Upper lobe of left lung (tissue), 6 donors: ENCODE results near the gene BMPR2. TPM values are rescaled to one million over a fixed set of nuclear protein-coding genes. Genes with fewer than 3 reads are reported as not detected.
A peak's percentile ranks its signal among the peaks of the same experiment; 100 is the strongest.

Experiments used
- ATAC-seq, 2 donors: fragments of 200-7000 bp; cut with Tn5 transposase; one replicate each; pipeline ENCODE4 v1.9.1; 2022; ENCODE audit warnings: mild to moderate bottlenecking in 2 of 2, moderate library complexity in 2 of 2; ENCODE audit not compliant: low FRiP score in 2 of 2
- DNase-seq, 2 donors: peaks; one replicate each; pipeline ENCODE4 v3.0.0-alpha.2; 2019 to 2020
- H3K27ac ChIP-seq, 4 donors: fragments of 200-600 bp; sonication (generic); one replicate each; pipeline ENCODE4 v1.5.1; 2016 to 2019
- H3K27me3 ChIP-seq, 4 donors: fragments of 200-600 bp; sonication (generic); one replicate each; pipeline ENCODE4 v1.5.1; 2017 to 2019
- H3K36me3 ChIP-seq, 4 donors: fragments of 200-600 bp; sonication (generic); one replicate each; pipeline ENCODE4 v1.5.1; 2016 to 2019
- H3K4me1 ChIP-seq, 4 donors: fragments of 200-600 bp; sonication (generic); one replicate each; pipeline ENCODE4 v1.5.1; 2018 to 2019
- H3K4me3 ChIP-seq, 4 donors: fragments of 200-600 bp; sonication (generic); one replicate each; pipeline ENCODE4 v1.5.1; 2017 to 2019; ENCODE audit warnings: mild to moderate bottlenecking in 2 of 4, moderate library complexity in 1 of 4
- H3K9me3 ChIP-seq, 4 donors: fragments of 200-600 bp; sonication (generic); one replicate each; pipeline ENCODE4 v1.5.1; 2018 to 2019
- EP300 ChIP-seq, 4 donors: sonication (generic); formaldehyde crosslinking; IDR thresholded peaks; one replicate each; pipeline ENCODE4 v1.5.1; 2017; ENCODE audit warnings: antibody characterized with exemption in 4 of 4, control low read depth in 2 of 4
- POLR2A ChIP-seq, 4 donors: fragments of 450-650 bp; IDR thresholded peaks; one replicate each; pipeline ENCODE4 v1.5.1; 2016 to 2017; ENCODE audit warnings: antibody characterized with exemption in 4 of 4, mild to moderate bottlenecking in 2 of 4
- POLR2AphosphoS5 ChIP-seq, 2 donors: sonication (generic); formaldehyde crosslinking; IDR thresholded peaks; one replicate each; pipeline ENCODE4 v1.5.1; 2017; ENCODE audit warnings: antibody characterized with exemption in 2 of 2
- WGBS, 2 donors: methylation state at CpG; one replicate each; pipeline ENCODE4 v1.1.5; 2017 to 2018; 5-methylcytosine and 5-hydroxymethylcytosine counted together
- total RNA-seq, 6 donors: library from RNA; depleted of rRNA in 4 of 6; stranded (reverse); fragments of >200 nt in 4 of 6; gene quantifications; one replicate each; pipeline versions ENCODE4 v1.1.0 to v1.2.1, GENCODE V29; 2016 to 2021
- TF ChIP-seq, protein P1 (sequence below), 6 experiments: fragments of 450-650 bp in 4 of 6; fragments of 200-600 bp in 2 of 6; sonication (generic) in 2 of 6; IDR thresholded peaks; one replicate each; pipeline ENCODE4 v1.5.1; 2016 to 2019; ENCODE audit warnings: antibody characterized with exemption in 6 of 6
- donor health status: DM: no; HTN: no; CAD: no; lungs with moderate emphysema.
- donor health status: DM: no; HTN: yes; CAD: no; lungs with severe emphysema.

Gene BMPR2
- total RNA-seq, 6 donors from 2014 or later = 23.0 to 133 (median 77.2) TPM

DNA sequence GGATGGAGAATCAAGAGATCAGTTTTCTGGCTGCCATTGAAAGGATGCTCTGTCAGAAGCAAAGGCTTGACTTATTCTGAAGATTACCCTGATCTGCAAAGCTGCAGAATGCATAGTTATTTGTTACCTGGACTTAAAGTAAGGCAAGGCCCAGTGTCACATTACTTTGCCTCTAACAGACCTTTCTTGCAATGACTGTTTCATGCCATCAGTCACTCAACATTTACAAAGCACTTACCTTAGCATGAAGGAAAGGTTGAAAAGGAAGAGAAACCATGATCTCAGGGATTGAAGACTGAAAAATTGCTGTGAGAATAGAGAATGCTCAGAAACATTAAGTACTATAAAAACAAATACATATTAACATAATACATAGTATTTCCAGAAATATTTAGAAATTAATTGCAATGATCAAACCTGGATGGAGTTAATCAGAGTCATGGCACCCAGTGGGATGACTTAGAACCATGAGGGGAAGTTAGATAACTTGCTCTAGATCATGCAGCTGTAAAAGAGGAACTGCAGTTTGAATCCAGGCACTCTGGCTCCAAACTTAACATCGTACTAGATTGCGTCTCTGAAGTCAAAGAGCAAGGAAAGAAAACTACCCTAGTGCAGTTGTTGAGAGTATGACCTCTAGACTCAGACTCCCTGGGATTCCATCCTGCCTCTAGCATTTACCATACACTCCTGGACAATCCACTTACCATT, 232.2 kb downstream of the BMPR2 start:
- Histone ChIP-seq H3K4me1 (peaks cover 0 to 17% (median 8%) of the 10 kb centered on the region in 4 donors), H3K4me3 (no peak overlapping the region), H3K27me3 (no peaks in the 10 kb centered on the region), H3K9me3 (no peaks in the 10 kb centered on the region), H3K27ac (peak overlapping the region in 1 of 4 donors; percentile 44), H3K36me3 (no peaks in the 10 kb centered on the region)
- WGBS, 2 donors = 87 to 89% methylated on average over 2 of the region's 2 CpGs
- ATAC-seq (peak; percentile 53 to 79), DNase-seq (no peak)
- no peak for TF ChIP-seq EP300 (IDR thresholded peaks at IDR 0.05)
- TF ChIP-seq, protein P1, sequence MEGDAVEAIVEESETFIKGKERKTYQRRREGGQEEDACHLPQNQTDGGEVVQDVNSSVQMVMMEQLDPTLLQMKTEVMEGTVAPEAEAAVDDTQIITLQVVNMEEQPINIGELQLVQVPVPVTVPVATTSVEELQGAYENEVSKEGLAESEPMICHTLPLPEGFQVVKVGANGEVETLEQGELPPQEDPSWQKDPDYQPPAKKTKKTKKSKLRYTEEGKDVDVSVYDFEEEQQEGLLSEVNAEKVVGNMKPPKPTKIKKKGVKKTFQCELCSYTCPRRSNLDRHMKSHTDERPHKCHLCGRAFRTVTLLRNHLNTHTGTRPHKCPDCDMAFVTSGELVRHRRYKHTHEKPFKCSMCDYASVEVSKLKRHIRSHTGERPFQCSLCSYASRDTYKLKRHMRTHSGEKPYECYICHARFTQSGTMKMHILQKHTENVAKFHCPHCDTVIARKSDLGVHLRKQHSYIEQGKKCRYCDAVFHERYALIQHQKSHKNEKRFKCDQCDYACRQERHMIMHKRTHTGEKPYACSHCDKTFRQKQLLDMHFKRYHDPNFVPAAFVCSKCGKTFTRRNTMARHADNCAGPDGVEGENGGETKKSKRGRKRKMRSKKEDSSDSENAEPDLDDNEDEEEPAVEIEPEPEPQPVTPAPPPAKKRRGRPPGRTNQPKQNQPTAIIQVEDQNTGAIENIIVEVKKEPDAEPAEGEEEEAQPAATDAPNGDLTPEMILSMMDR (IDR thresholded peaks at IDR 0.05) = no peak
- no peak for TF ChIP-seq POLR2A (IDR thresholded peaks at IDR 0.05)
- TF ChIP-seq POLR2AphosphoS5 (IDR thresholded peaks at IDR 0.05) = no peak

DNA sequence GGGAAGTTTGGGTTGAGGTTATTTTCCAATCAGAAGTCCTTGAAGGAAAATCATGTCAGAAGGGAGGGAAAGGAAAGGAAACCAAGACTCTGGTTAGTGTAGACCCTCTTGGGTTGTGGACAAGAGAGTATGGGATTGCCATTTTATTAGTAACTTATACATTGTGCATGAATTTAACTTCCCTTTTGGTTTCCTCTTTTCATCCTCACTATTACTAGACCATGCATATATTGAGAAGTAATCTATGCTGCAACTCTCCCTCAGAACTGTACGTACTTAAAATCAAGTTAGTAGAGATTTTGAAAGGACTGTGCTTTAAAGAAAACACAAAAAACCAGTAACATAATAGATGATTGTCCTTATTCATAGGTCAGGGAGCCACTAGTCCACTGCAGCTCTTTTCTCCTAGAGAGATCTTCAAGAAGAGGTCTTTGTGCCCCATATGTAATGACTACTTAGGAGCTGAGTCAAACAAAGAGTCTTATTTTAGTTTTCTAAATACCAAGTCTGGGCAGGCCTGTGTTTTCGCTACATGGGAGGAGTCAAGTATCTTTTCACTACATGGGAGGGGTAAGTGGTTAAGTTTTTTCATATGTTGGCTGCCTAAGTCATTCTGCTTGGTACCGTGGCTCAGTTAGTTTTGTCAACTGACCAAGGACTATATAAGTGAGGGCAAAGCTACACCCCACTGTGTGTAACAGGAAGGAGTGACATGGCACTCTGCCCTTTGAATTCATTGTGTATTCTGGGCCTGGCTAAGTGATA, 233.4 kb downstream of the BMPR2 start:
- 49 to 53% methylated on average over 2 to 3 of the region's 3 CpGs for WGBS, 2 donors
- TF ChIP-seq, protein P1 (IDR thresholded peaks at IDR 0.05) = no peak
- TF ChIP-seq EP300 (IDR thresholded peaks at IDR 0.05) (no peak), POLR2AphosphoS5 (IDR thresholded peaks at IDR 0.05) (no peak), POLR2A (IDR thresholded peaks at IDR 0.05) (no peak)
- H3K27me3 ChIP-seq = no peaks in the 10 kb centered on the region
- no peaks in the 10 kb centered on the region for H3K36me3 ChIP-seq
- H3K4me1 ChIP-seq = peaks cover 0 to 17% (median 8%) of the 10 kb centered on the region in 4 donors
- H3K9me3 ChIP-seq = no peaks in the 10 kb centered on the region
- H3K4me3 ChIP-seq = no peak overlapping the region
- peak; percentile 72 to 88 for ATAC-seq
- peak overlapping the region in 3 of 4 donors; percentile 44 to 48 (median 44) for H3K27ac ChIP-seq
- DNase-seq = no peak

DNA sequence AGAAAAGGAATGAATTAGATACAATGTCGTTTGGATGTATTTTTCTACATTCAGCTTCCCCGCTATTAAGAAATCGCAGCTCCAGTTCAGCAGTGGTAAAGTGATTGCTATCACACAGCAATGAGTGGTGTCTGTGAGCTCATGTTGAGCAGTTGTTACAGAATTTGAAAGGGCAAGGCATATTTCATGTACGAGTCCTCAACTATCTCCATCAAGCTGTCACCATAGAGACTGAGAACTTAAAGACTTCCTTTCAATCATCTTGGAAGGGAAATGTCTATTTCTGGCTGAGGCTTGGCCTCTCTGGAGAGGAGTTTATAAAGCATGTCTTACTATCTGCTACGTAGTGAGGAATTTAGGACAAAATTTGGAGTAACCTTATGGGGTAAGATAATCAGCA, 234.3 kb downstream of the BMPR2 start:
- TF ChIP-seq, protein P1 (IDR thresholded peaks at IDR 0.05) = no peak
- TF ChIP-seq POLR2AphosphoS5 (IDR thresholded peaks at IDR 0.05) (no peak), EP300 (IDR thresholded peaks at IDR 0.05) (no peak), POLR2A (IDR thresholded peaks at IDR 0.05) (no peak)
- Histone ChIP-seq H3K9me3 (no peaks in the 10 kb centered on the region), H3K4me3 (no peak overlapping the region), H3K4me1 (peaks cover 0 to 17% (median 8%) of the 10 kb centered on the region in 4 donors), H3K36me3 (no peaks in the 10 kb centered on the region), H3K27ac (peak overlapping the region in 2 of 4 donors; percentile 44 to 48), H3K27me3 (no peaks in the 10 kb centered on the region)
- ATAC-seq = no peak
- 82 to 91% methylated on average over 5 of the region's 5 CpGs for WGBS, 2 donors
- no peak for DNase-seq

DNA sequence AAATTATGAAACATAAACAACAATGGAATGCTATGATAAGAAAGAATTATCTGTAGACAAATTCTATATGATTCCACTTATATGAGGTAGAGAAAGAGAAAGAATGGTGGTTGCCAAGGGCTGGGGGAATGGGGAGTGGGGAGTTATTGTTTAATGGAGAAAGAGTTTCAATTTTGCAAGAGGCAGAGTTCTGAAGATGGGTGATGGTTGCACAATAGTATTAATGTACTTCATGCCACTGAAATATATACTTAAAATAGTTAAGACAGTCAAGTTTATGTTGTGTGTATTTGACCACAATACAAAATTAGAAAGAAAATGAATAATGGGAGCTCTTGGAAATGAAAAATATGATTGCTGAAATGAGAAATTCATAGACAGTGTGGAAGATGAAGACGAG, 236.0 kb downstream of the BMPR2 start:
- Histone ChIP-seq H3K4me3 (no peak overlapping the region), H3K36me3 (no peaks in the 10 kb centered on the region), H3K27me3 (no peaks in the 10 kb centered on the region), H3K4me1 (peaks cover 0 to 17% (median 8%) of the 10 kb centered on the region in 4 donors), H3K27ac (no peak overlapping the region), H3K9me3 (no peaks in the 10 kb centered on the region)
- DNase-seq = no peak
- no peak for TF ChIP-seq POLR2A (IDR thresholded peaks at IDR 0.05)
- no peak for ATAC-seq
- WGBS, 2 donors = 89 to 98% methylated on average over 1 of the region's 1 CpG

DNA sequence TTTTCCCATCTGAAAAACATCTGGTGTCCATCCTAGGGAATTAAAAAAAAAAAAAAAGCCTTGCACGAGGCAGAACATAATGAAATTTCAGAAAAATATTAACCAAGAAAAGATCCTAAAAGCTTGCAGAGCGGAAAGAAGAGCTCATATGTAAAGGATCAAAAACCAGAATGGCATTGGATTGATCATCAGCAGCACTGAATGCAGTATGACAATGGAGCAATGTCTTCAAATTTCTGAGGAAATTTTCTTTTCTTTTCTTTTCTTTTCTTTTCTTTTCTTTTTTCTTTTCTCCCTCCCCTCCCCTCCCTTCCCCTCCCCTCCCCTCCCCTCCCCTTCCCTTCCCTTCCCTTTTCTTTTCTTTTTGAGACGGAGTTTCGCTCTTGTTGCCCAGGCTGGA, 237.4 kb downstream of the BMPR2 start:
- Histone ChIP-seq H3K9me3 (no peaks in the 10 kb centered on the region), H3K36me3 (no peaks in the 10 kb centered on the region), H3K27me3 (no peaks in the 10 kb centered on the region), H3K4me3 (no peak overlapping the region), H3K27ac (no peak overlapping the region), H3K4me1 (peaks cover 0 to 17% (median 8%) of the 10 kb centered on the region in 4 donors)
- no peak for ATAC-seq
- no peak for DNase-seq
- WGBS, 2 donors = 90 to 91% methylated on average over 4 of the region's 4 CpGs
- no peak for TF ChIP-seq EP300 (IDR thresholded peaks at IDR 0.05)
- no peak for TF ChIP-seq POLR2A (IDR thresholded peaks at IDR 0.05)
- no peak for TF ChIP-seq POLR2AphosphoS5 (IDR thresholded peaks at IDR 0.05)
- TF ChIP-seq, protein P1 (IDR thresholded peaks at IDR 0.05) = no peak
